ENCODE results near the gene ERCC2. TPM values are rescaled to one million over a fixed set of nuclear protein-coding genes. Genes with fewer than 3 reads are reported as not detected.

Gene ERCC2
- total RNA-seq, 1 experiment from 2014 or later, result 27.8 TPM

- DNase-seq (ENCODE audit: unreplicated experiment), result no peak
- H3K36me3 Mint-ChIP-seq (ENCODE audit: insufficient read depth, unreplicated experiment), result peaks cover 68% of the 10 kb centered on the region
- H3K27me3 Mint-ChIP-seq (ENCODE audit: insufficient read depth, unreplicated experiment), result no peaks in the 10 kb centered on the region
- intact Hi-C loops (cut with micrococcal nuclease), result no loop called here
- no peak overlapping the region for H3K27ac Mint-ChIP-seq (ENCODE audit: low read depth, unreplicated experiment)
- no peaks in the 10 kb centered on the region for H3K4me1 Mint-ChIP-seq (ENCODE audit: insufficient read depth, unreplicated experiment)
- no peak overlapping the region for H3K4me3 Mint-ChIP-seq (ENCODE audit: unreplicated experiment)
- POLR2A ChIA-PET, result no interaction called here
- BruUV-seq (replicated peaks), result TSS peak; percentile 15
- TF ChIP-seq, protein P1, sequence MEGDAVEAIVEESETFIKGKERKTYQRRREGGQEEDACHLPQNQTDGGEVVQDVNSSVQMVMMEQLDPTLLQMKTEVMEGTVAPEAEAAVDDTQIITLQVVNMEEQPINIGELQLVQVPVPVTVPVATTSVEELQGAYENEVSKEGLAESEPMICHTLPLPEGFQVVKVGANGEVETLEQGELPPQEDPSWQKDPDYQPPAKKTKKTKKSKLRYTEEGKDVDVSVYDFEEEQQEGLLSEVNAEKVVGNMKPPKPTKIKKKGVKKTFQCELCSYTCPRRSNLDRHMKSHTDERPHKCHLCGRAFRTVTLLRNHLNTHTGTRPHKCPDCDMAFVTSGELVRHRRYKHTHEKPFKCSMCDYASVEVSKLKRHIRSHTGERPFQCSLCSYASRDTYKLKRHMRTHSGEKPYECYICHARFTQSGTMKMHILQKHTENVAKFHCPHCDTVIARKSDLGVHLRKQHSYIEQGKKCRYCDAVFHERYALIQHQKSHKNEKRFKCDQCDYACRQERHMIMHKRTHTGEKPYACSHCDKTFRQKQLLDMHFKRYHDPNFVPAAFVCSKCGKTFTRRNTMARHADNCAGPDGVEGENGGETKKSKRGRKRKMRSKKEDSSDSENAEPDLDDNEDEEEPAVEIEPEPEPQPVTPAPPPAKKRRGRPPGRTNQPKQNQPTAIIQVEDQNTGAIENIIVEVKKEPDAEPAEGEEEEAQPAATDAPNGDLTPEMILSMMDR (IDR thresholded peaks at IDR 0.05; ENCODE audit: unreplicated experiment), result no peak
- no peaks in the 10 kb centered on the region for H3K9me3 Mint-ChIP-seq (ENCODE audit: unreplicated experiment)
- CTCF ChIA-PET, result no interaction called here
These were observed 25.6 kb upstream of the ERCC2 start for GRCh38 chr19:45395821-45396617.

DNA sequence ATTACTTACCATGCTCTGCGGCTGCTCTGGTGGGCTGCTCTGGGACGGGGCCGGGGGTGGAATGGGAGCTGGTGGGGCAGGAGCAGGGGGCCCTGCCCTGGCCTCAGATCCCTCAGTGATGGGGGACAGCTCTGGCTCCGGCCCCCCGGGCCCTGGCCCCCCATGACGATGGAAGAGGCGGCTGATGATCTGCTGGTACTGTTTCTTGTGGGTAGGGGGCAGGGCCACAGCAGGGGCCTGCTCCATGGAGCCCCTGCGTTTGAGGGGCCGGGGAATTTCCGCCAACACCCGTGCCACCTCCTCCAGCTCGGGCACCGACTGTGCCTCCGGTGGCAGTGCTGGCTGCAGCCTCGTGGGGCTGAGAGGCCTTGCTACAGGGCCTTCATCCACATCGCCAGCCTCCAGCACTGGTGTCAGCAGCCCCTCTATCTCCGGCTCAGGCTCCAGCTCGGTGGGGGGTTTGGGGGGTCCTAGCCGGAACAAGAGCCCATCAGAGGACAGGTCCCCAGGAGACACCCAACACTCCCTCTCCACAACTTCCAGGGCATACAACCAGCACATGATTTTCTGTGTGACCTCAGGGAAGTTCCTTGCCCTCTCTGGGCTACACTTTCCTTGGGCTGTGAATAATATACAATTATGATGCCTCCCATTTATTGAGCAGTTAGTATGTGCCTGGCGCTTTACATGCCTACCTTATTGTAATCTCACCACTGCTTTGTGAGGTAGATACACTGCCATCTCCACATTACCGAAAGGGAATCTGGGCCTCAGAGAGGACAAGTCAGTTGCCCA, 21.7 kb upstream of the ERCC2 start:
- Mint-ChIP-seq H3K36me3 (ENCODE audit: insufficient read depth, unreplicated experiment) (peaks cover 51% of the 10 kb centered on the region), H3K4me3 (ENCODE audit: unreplicated experiment) (no peak overlapping the region)

GRCh38 chr19:45391346-45391745, 21.0 kb upstream of the ERCC2 start:
- Mint-ChIP-seq H3K9me3 (ENCODE audit: unreplicated experiment) (no peaks in the 10 kb centered on the region), H3K27ac (ENCODE audit: low read depth, unreplicated experiment) (no peak overlapping the region), H3K4me3 (ENCODE audit: unreplicated experiment) (no peak overlapping the region), H3K36me3 (ENCODE audit: insufficient read depth, unreplicated experiment) (peaks cover 45% of the 10 kb centered on the region), H3K27me3 (ENCODE audit: insufficient read depth, unreplicated experiment) (no peaks in the 10 kb centered on the region), H3K4me1 (ENCODE audit: insufficient read depth, unreplicated experiment) (no peaks in the 10 kb centered on the region)
- intact Hi-C loops (cut with micrococcal nuclease), result no loop called here
- no peak for DNase-seq (ENCODE audit: unreplicated experiment)
- no TSS peak for BruUV-seq (replicated peaks)
- TF ChIP-seq, protein P1 (IDR thresholded peaks at IDR 0.05; ENCODE audit: unreplicated experiment), result no peak
- CTCF ChIA-PET, result interaction anchor here (0.6 kb wide), 2 partner anchors 8 kb away, joined by 3 read pairs; no protein-coding TSS in a partner anchor
- POLR2A ChIA-PET, result interaction anchor here (0.6 to 3.7 kb wide), 4 partner anchors 8 to 18 kb away, joined by 3 to 14 read pairs (median 4); no protein-coding TSS in a partner anchor

More for the DNA sequence above, 21.7 kb upstream of the ERCC2 start:
- H3K27me3 Mint-ChIP-seq (ENCODE audit: insufficient read depth, unreplicated experiment), result no peaks in the 10 kb centered on the region
- H3K4me1 Mint-ChIP-seq (ENCODE audit: insufficient read depth, unreplicated experiment), result no peaks in the 10 kb centered on the region
- CTCF ChIA-PET, result interaction anchor here (0.6 to 0.7 kb wide), 3 partner anchors 7 to 183 kb away, joined by 3 read pairs; no protein-coding TSS in a partner anchor
- no peaks in the 10 kb centered on the region for H3K9me3 Mint-ChIP-seq (ENCODE audit: unreplicated experiment)
- TF ChIP-seq, protein P1 (IDR thresholded peaks at IDR 0.05; ENCODE audit: unreplicated experiment), result no peak
- no peak overlapping the region for H3K27ac Mint-ChIP-seq (ENCODE audit: low read depth, unreplicated experiment)
- intact Hi-C loops (cut with micrococcal nuclease), result no loop called here
- POLR2A ChIA-PET, result interaction anchor here (0.6 to 3.7 kb wide), 3 partner anchors 10 to 19 kb away, joined by 3 to 14 read pairs (median 4); no protein-coding TSS in a partner anchor
- DNase-seq (ENCODE audit: unreplicated experiment), result no peak
- BruUV-seq (replicated peaks), result TSS peak; percentile 10

Data from MCF 10A (cell line).